Stimulated activated CD4-positive, alpha-beta T cell treated with anti-CD3 and anti-CD28 coated beads, Interleukin-12 subunit alpha, Interleukin-12 subunit beta, amount 100 ng/mL, for 4 hours (primary cell): ENCODE data around the gene LRP1B.
"Not testable (repeated sequence)": the region's sequence is repeated elsewhere in the genome, so short reads cannot be mapped to it uniquely, and the experiment has no call there.

Experiments
- DNase-seq: peaks from one replicate; pipeline ENCODE4 v3.0.0-alpha.2; 2020

LRP1B gene

DNA sequence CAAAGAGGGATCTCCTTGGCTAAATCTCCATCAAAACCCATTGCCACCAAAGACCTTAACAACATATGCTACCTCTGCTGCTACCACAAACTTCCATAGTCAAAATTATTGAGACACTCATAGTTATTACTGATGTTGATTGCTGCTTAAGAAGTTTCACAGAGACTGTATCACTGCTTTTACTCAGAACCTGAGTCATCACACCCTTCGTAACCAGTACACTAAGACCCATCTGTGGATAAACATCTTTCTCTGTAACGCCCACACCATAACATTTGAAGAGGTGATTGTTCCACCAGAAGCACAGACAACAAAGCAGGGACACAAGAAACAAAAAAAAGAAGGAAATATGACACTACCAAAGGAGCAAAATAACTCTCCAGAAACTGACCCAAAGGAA lies 1563.1 kb downstream of the LRP1B start:
- no peak for DNase-seq

DNA sequence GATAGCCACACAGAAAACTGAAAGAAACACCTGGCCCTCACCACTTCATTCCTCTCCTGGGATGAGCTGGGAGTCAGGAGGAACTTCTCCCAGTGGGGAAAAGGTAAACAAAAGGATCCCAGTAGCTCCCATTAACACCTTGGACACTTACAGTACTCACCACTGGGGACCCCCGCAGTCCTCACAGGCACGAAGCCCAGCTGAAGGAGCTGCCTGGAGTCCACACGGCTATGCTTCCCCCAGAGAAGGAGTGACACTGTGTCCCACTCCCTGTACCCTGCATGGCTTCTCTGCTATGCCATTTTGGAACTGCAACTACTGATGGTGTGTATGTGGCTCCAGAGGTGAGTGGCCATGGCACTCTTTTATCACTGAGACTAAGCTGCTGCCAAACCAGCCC lies 1565.1 kb downstream of the LRP1B start:
- no peak for DNase-seq

DNA sequence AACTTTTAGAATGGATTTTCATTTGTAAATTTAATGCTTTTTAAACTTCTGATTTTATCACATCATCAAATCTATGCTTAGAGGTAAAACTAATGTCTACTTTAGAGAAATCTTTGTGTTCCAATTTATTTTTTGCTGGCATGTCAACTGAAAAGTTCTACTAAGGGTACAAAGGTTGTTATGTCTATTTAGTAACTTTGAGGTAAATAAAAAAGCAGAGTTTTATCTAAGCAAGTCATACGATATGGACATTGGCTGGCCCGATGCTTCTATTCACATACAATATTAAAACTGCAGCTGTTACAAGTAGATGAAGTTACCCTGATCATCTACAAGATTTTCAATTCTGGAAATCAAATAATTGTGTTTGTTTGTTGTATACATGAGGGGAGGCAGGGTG lies 1575.1 kb downstream of the LRP1B start:
- DNase-seq = no peak

DNA sequence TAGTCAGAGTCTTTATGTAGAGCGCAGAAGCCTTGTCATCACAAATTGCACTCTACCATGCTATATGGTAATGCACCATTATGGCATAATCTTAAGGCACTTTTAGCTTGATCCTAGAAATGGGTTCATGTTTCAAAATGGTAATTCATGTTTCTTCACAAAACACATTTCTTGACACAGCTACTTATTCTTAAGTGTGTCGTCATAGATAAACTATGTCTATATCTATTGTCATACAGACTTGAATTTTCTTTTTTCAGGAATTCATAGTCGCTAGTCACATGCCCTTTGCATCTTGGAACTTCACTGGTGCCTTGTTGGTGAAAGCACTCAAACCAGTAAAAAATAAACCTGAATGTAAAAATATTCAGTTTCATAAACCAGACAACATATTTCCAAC lies 1578.2 kb downstream of the LRP1B start:
- no peak for DNase-seq

DNA sequence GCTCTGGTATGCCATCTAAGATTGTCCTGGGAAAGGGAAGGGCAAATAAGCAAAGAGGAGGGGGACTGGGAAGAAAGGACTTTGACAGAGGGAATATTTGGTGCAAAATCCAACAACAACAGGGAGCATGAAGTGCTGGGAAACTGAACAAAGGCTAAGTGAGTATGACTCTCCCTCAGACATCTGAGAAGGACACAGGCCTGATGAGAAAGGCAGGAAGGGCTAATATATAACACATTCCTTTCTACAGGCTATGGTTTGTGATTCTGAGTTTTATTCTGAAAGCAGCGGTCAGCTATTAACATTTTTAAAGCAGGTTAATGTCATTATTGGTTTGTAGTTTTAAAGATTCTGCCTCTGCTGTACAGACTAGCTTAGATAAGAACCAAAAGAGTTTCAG lies 1579.5 kb downstream of the LRP1B start:
- no peak for DNase-seq

DNA sequence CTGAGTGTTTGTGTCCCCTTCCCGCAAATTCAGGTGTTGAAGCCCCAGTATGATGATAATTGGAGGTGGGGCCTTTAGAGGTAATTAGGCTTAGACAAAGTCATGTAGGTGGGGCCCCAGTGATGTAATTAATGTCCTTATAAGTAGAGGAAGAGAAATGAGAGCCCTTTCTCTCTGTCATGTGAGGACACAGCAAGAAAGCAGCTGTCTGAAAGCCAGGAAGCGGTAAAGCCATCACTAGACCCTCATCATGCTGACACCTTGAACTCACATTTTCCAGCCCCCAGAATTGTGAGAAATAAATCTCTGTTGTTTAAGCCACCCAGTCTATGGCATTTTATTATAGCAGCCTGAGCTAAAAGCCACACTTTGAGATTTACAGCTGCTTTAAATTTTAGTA lies 1580.0 kb downstream of the LRP1B start:
- DNase-seq = no peak

DNA sequence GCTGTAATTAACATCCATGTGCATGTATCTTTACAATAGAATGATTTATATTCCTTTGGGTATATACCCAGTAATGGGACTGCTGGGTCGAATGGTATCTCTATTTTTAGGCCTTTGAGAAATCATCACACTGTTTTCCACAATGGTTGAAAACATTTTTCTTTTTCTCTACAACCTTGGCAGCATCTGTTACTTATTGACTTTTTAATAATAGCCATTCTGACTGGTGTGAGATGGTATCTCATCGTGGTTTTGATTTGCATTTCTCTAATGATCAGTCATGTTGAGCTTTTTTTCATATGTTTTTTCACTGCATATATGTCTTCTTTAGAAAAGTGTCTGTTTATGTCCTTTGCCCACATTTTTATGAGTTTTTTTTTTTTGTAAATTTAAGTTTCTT lies 1586.0 kb downstream of the LRP1B start:
- not testable (repeated sequence) for DNase-seq

DNA sequence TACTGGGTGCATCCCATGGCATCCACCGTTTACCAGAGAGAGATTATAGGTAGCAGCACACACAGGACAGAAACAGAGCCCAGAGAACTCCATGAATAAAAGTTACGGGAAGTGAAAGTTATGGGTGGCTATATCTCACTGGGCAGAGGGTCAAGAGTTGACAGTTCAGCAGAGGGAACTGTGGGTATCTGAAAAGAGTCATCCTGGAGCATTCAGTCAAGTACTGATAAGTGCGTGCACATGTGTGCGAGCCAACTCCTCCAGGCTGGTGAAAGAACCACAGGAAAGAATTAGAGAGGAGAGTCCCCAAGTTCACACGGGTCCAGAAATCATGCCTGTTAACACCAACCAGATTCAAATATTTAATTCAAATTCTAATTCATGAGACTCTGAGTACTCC lies 1588.2 kb downstream of the LRP1B start:
- DNase-seq = no peak

DNA sequence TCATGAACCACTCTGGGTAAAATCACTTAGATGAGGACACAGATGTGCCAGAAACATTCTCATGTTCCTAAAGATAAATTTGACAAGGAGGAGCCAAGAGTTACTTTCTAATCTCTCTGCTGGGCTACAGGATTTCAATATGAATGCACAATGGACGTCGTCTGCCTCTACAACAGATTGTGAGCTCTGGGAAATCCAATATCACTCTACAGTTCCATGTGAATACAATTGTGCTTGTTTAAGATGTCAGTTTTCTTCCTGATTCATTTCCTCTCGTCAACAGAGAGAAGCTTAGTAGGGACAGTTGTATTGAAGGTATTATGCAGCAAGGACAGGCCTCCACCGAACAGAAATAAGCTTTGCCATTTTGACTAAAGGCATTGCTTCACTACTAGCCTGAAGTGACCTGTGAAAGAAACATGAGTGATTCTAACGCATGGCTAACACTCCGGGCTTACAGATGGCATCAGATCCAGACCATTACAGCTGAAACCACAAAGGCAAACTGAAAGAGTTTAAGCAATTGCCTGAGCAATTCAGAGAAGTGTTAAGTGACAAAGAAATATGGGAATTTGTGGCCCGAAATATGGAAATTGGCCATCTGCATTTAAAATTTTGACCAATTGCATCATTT lies 1591.5 kb downstream of the LRP1B start:
- DNase-seq = no peak

DNA sequence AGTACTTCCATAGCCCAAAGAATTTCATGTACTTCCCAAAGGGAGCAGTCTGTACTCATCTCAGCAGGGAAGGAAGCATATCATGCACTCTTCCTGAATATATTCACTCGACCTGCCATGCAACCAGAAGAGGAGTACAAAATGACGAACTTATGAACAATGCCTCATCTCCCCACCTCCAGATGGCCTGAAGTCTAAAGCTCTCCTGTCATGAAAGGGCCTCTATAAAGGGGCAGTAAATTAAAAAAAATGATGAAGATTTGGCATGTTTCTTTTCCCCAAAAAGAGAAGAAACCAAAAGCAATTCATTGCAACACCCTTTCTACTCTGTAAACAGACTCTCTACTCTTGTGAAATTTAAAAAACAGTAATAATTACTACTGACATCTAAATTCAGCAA lies 1601.1 kb downstream of the LRP1B start:
- DNase-seq = no peak

DNA sequence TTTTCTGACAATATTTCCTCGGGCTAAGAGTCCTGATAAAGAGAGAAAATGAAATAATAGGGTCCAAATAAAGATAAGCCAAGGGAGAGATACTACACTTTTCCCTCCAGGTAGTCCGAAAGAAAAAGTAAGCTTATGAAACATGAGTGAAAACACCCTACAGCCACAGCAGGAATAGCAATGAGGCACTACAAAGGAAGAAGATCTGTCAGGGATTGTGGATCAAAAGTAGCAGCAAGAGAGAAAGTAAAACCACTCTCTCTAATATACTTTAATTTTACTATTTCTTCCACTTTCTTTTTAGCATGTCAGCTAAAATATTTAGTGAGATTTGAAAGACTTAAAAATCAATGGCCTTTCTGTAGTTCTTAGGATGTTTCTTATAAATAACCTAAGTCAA lies 1601.8 kb downstream of the LRP1B start:
- DNase-seq = no peak

DNA sequence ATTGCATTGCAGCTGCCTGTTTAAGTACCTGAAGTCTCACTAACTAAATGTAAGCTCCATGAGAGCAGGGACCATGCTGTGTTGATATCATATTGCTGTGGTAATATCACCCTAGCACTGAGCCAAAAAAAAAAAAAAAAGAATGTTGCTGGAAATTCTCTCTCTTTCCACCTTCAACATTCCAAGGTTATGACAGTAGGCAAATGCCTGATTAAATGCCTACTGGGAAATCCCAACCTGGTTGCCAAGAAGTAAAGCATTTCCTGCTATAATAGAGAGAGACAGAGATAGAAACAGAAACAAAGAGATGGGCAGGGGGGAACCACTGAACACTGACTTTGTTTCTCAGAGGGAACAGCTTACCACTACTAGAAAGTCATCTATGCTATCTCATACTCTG lies 1604.2 kb downstream of the LRP1B start:
- no peak for DNase-seq

DNA sequence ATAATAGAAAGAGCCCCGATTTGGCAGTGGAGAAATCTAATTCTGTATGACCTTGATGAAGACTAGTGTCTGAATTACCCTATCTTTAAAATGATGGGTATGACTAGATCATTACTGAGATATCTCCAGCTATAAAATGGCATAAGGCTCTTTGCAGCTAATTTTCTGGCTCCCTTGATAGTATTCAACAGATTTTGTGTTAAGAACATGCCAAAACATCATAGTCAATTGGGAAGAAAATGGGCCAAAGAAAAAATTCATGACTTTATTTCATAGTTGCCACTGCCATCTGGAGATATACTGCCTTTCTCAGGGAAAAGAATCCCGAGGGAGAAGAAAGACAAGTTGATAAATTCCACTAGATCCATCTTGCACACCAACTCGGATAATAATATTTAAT lies 1618.7 kb downstream of the LRP1B start:
- DNase-seq = no peak

DNA sequence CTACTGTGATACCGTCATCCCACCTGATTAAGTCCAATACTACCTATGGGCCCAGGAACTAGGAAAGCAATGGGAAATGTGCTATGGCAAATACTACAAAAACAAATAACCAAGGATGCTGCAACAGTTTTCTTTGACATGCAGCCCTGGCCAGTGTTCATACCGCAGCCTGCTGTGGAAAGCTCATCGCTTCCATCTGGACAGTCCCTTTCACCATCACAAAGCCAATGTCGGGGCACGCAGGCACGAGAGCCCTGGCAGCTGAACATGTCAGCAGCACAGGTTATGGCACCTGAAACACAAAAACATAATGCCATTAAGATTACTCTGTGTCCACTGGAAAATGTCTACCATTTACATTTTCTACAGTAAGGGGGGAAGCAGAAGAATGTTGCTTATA lies 1621.1 kb downstream of the LRP1B start:
- no peak for DNase-seq

DNA sequence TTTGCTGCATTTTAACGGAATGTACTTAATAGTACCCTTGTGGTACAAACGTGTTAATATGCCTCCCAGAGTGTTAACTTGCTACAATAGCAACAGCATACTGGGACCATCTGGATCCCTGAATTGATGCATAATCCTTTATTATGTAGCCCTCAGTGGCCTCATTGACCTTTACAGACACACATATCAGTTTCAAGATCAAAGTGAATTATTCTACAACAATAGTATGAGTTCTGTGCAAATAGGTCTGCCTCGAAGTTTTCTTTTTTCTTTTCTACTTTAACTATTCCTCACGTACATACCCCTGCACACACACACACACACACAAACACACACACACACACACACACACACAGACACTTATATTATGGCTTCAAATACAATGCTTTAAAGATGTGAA lies 1622.1 kb downstream of the LRP1B start:
- no peak for DNase-seq

DNA sequence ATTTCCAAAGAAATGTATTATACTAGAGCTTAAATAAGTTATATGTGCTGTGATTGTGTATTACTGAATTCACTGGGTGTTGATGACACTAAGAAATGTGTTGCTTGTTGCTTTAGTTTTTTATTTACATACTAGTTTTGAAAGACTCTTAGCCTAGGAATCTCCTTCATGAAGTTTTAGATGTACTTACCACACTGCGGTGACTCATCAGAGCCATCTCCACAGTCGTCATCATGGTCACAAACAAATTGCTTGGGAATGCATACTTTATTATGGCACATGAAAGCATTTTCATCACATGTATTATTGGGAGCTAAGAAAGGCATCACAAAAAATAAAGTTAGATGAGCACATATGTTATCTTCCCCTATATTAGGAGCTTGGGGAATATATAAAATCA lies 1624.2 kb downstream of the LRP1B start:
- no peak for DNase-seq

DNA sequence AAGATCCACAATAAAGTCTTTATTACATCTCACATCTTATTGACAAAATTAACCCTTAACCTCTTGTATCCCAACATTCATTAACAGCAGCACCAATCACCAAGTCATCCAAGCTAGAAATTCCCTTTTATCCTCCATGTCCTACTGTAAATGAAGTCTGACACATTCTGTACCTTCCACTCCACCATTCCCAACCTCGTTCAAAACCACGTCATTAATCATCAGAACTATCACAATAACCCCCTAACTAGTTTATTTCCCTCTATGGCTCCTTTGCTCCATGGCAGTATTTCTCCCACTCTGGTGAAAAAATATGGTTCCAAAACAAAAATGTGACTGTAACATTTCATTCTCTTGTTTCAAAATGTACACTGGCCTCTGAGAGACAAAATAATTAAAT lies 1626.2 kb downstream of the LRP1B start:
- DNase-seq = no peak

DNA sequence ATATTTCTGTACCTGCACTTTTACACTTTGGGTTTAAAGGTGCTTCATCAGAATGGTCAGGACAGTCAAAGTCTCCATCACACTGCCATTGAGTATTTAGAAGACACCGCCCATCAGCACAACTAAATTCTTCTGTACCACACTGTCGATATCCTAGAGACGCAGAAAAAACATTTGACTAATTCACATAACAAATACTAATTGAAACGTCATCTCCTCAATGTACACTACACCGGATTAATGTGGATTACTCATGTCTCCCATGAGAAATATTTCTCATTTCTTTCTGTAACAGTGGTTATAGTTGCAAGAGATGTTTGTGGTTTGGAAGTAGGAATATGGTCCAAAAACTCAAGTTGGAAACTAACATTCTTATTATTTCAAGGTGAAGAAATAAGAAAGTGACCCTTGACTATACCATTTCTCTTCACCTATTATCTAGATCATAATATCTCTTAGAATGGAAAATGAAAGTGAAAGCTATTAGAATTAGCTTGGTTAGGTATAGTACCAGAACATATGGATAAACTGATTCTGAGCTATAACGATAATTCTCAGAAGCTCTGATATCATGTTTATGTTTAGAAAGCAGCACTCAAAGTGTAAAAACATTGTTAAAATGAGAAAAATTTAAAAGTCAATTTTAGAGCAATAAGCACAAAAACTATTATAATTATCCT lies 1627.7 kb downstream of the LRP1B start:
- no peak for DNase-seq

DNA sequence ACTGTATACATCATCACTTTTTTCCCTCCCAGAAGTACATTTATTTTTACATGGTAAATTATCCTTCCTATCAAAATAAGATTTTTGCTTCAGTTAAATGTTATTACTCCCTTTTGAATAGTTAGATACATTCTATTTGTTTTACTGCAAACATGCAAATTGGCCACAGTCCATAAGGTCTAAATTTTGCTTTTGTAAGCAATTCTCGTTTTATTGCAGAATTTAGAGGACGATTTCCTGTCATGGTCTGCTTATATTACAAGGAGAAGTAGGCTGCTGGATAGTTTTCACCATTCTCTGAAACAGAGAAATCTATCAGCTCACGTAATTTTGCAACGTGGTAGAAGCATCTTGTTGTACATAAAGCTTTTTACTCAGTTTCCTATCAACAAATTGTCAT lies 1632.5 kb downstream of the LRP1B start:
- DNase-seq = no peak

DNA sequence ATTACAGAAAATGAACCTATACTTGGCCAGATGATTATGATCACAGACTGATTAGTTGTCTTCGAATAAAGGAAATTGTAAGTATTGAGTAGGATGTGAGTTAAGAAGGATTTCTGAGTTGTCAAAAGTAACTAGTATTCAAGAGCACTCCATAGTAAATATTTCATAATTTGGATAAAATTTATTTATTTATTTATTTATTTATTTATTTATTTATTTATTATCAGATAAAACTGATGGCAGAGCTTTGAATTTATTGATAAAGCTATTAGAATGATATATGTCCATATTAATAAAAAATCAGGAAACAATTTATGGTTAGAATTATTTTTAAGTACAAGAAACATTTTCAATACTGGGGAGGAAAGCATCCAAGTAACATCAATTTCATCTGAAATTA lies 1634.1 kb downstream of the LRP1B start:
- DNase-seq = no peak

DNA sequence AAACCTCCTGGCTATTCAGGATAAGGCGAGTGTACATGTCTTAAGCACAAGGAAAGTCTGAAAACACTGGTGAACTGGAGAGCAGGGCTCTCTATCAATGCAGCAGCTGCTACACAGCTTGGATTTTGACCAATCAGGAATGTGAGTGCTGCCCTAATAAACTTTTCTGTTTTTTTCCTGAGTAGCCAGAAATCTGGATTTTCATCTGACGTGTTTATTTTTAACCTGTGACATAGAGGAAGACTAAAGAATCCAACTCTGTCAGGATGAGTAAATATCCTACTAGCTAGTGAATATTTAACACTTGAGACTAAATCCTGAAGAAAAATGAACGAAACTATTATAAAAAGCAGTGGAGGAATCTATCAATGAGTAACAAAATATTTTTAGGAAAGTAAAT lies 1638.9 kb downstream of the LRP1B start:
- DNase-seq = no peak

DNA sequence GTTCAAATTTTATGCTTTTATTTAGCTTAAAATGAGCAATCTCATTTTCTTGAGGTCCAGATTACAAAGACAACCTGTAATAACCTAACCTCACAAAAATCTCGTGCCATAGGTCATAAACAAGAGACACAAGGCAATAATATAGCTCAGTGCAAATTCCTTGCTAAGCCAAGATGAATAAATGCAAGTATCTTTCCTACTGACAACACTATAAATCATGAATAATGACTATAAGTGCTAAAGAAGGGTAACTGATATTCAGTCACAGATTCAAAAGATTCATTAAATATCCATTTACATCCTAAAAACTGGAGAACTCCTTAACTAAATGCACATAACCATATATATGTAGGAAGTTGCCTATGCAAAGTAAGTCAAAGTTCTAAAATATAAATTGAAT lies 1641.6 kb downstream of the LRP1B start:
- DNase-seq = no peak

DNA sequence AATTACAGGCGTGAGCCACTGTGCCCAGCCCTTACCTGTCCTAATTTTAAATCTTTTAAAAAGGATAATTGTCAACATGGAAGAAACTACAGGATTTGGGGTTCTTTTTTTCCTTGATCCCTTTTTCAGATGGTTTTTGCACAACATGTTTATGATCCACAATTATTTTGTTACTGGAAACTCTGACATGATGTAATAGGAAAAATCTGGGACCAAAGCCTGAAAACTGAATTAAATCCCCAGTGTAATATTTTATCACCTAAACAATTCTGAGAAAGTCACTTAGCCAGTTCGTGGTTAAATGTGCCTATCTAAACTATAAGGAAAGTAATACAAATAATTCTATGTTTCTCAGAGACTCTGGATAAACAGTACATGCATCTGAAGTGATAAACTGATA lies 1649.7 kb downstream of the LRP1B start:
- no peak for DNase-seq

DNA sequence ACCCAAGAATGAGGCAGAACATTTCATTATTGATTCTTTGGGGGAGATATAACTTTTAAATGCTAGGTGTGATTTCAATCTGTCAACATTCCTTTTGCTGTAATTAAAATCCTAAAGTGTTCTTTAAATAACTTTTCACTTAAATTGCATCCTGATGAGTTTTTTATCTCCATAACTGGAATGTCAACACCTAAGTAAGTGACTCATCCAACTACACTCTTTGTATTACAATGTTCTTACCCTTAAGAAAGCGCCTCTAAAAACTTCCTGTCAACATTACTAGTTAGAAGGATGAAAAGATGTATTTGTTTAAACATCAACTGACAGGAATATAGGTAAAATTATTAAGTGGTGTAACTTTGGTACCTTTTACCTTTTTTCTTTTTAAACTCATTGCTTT lies 1657.0 kb downstream of the LRP1B start:
- DNase-seq = no peak

DNA sequence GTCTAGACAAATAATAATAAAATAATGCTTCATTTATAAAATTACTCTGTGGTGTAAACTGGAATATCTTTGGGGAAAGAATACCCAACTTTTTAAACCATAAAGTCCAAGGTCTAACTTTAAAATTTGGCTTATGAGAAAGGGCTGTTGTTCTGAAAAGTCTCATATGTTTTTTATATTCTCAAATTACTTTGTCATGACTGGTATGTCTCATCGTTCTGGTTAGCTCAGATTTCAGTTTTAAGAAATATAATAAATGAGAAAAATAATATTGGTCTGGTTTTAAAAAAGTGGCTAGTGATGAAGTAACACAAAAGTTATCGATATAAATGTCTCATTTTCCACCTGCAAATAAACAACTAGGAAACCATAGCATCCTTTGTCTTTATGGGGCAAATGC lies 1658.1 kb downstream of the LRP1B start:
- no peak for DNase-seq
